ENCODE data around the gene HOXA7.

HOXA7 gene

GRCh38 chr7:27145914-27146412 is 10.5 kb downstream of the HOXA7 start:
- no peak for DNase-seq

- DNase-seq, result no peak
Measured at GRCh38 chr7:27145165-27145913, 11.1 kb downstream of the HOXA7 start.

GRCh38 chr7:27144781-27145164 is 11.7 kb downstream of the HOXA7 start:
- no peak for DNase-seq

GRCh38 chr7:27143950-27144780 is 12.3 kb downstream of the HOXA7 start:
- no peak for DNase-seq

GRCh38 chr7:27143023-27143949 is 13.2 kb downstream of the HOXA7 start, which contains the start of gene HOXA5:
HOXA5 (minus strand) TSS chr7:27143681; CDS start chr7:27143607, 74 bp downstream.
- no peak for DNase-seq

GRCh38 chr7:27142580-27143022 is 13.9 kb downstream of the HOXA7 start:
- DNase-seq, result no peak

GRCh38 chr7:27141923-27142579 is 14.4 kb downstream of the HOXA7 start:
- DNase-seq, result no peak

- DNase-seq, result no peak
Measured at GRCh38 chr7:27141137-27141922, 15.1 kb downstream of the HOXA7 start.

- DNase-seq, result no peak
Measured at GRCh38 chr7:27140126-27140857, 16.2 kb downstream of the HOXA7 start.

GRCh38 chr7:27139334-27140125 is 16.9 kb downstream of the HOXA7 start:
- no peak for DNase-seq

- DNase-seq, result no peak
Measured at GRCh38 chr7:27138985-27139333, 17.5 kb downstream of the HOXA7 start.

GRCh38 chr7:27138472-27138871 is 18.0 kb downstream of the HOXA7 start:
- DNase-seq, result no peak

GRCh38 chr7:27137640-27138315 is 18.7 kb downstream of the HOXA7 start:
- DNase-seq, result no peak

- no peak for DNase-seq
Measured at GRCh38 chr7:27134392-27134791, 22.1 kb downstream of the HOXA7 start.

- DNase-seq, result no peak
Measured at GRCh38 chr7:27133409-27134231, 22.9 kb downstream of the HOXA7 start.

GRCh38 chr7:27132978-27133377 is 23.5 kb downstream of the HOXA7 start:
- DNase-seq, result no peak

GRCh38 chr7:27132214-27132613 is 24.3 kb downstream of the HOXA7 start:
- no peak for DNase-seq

- no peak for DNase-seq
Measured at GRCh38 chr7:27131390-27131819, 25.1 kb downstream of the HOXA7 start.
